Measurements from ENCODE around the gene TNS2.
A peak's percentile ranks its signal among the peaks of the same experiment; 100 is the strongest.

The TNS2 gene

GRCh38 chr12:53005986-53006809, 43.7 kb upstream of the TNS2 start, which contains the start of gene EIF4B (continued):
- TF ChIP-seq MZF1 (tag by site-specific recombination; IDR thresholded peaks at IDR 0.05; ENCODE audit: borderline replicate concordance) (0 out of 2 replicates have a peak, but pooled peaks have one; percentile 40), ZNF155 (tag by site-specific recombination; IDR thresholded peaks at IDR 0.05) (no peak), ZNF747 (tag by site-specific recombination; IDR thresholded peaks at IDR 0.05) (no peak), SP7 (tag by site-specific recombination; IDR thresholded peaks at IDR 0.05) (peak; percentile 82), ZFP3 (tag by site-specific recombination; IDR thresholded peaks at IDR 0.05; ENCODE audit: low read depth) (no peak), ZNF37A (tag by site-specific recombination; IDR thresholded peaks at IDR 0.05) (no peak), RBAK (tag by site-specific recombination; IDR thresholded peaks at IDR 0.05) (no peak), ZNF24 (tag by site-specific recombination; IDR thresholded peaks at IDR 0.05) (peak; percentile 87), ZNF112 (tag by site-specific recombination; IDR thresholded peaks at IDR 0.05) (no peak), PRDM2 (tag by site-specific recombination; IDR thresholded peaks at IDR 0.05; ENCODE audit: borderline replicate concordance) (no peak), ZNF544 (tag by site-specific recombination; IDR thresholded peaks at IDR 0.05) (no peak), ZNF510 (tag by site-specific recombination; IDR thresholded peaks at IDR 0.05; ENCODE audit: insufficient replicate concordance) (no peak), PBX3 (CRISPR knock-in tag; IDR thresholded peaks at IDR 0.05) (peak; percentile 34; the same call in 1 of the 2 replicates), ZNF624 (tag by site-specific recombination; IDR thresholded peaks at IDR 0.05) (no peak), FEZF1 (tag by site-specific recombination; IDR thresholded peaks at IDR 0.05) (no peak; the same call in 1 of the 2 replicates), ZNF530 (tag by site-specific recombination; IDR thresholded peaks at IDR 0.05; ENCODE audit: low read depth) (no peak), ZNF707 (tag by site-specific recombination; IDR thresholded peaks at IDR 0.05) (no peak), SCRT1 (tag by site-specific recombination; IDR thresholded peaks at IDR 0.05; ENCODE audit: borderline replicate concordance) (no peak), ZNF324 (tag by site-specific recombination; IDR thresholded peaks at IDR 0.05) (peak; percentile 94), REPIN1 (tag by site-specific recombination; IDR thresholded peaks at IDR 0.05; ENCODE audit: low read depth) (no peak), ZNF274 (IDR thresholded peaks at IDR 0.05; ENCODE audit: low read length) (no peak), ZNF274 (tag by site-specific recombination; IDR thresholded peaks at IDR 0.05; ENCODE audit: borderline replicate concordance) (no peak), ZIC2 (tag by site-specific recombination; IDR thresholded peaks at IDR 0.05) (no peak)
- TF ChIP-seq, protein P1, sequence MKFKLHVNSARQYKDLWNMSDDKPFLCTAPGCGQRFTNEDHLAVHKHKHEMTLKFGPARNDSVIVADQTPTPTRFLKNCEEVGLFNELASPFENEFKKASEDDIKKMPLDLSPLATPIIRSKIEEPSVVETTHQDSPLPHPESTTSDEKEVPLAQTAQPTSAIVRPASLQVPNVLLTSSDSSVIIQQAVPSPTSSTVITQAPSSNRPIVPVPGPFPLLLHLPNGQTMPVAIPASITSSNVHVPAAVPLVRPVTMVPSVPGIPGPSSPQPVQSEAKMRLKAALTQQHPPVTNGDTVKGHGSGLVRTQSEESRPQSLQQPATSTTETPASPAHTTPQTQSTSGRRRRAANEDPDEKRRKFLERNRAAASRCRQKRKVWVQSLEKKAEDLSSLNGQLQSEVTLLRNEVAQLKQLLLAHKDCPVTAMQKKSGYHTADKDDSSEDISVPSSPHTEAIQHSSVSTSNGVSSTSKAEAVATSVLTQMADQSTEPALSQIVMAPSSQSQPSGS (tag by site-specific recombination; IDR thresholded peaks at IDR 0.05; ENCODE audit: low read depth) = no peak
- TF ChIP-seq, protein P2, sequence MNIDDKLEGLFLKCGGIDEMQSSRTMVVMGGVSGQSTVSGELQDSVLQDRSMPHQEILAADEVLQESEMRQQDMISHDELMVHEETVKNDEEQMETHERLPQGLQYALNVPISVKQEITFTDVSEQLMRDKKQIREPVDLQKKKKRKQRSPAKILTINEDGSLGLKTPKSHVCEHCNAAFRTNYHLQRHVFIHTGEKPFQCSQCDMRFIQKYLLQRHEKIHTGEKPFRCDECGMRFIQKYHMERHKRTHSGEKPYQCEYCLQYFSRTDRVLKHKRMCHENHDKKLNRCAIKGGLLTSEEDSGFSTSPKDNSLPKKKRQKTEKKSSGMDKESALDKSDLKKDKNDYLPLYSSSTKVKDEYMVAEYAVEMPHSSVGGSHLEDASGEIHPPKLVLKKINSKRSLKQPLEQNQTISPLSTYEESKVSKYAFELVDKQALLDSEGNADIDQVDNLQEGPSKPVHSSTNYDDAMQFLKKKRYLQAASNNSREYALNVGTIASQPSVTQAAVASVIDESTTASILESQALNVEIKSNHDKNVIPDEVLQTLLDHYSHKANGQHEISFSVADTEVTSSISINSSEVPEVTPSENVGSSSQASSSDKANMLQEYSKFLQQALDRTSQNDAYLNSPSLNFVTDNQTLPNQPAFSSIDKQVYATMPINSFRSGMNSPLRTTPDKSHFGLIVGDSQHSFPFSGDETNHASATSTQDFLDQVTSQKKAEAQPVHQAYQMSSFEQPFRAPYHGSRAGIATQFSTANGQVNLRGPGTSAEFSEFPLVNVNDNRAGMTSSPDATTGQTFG (tag by site-specific recombination; IDR thresholded peaks at IDR 0.05; ENCODE audit: borderline replicate concordance) = no peak; the same call in 1 of the 2 replicates
- TF ChIP-seq, protein P3, sequence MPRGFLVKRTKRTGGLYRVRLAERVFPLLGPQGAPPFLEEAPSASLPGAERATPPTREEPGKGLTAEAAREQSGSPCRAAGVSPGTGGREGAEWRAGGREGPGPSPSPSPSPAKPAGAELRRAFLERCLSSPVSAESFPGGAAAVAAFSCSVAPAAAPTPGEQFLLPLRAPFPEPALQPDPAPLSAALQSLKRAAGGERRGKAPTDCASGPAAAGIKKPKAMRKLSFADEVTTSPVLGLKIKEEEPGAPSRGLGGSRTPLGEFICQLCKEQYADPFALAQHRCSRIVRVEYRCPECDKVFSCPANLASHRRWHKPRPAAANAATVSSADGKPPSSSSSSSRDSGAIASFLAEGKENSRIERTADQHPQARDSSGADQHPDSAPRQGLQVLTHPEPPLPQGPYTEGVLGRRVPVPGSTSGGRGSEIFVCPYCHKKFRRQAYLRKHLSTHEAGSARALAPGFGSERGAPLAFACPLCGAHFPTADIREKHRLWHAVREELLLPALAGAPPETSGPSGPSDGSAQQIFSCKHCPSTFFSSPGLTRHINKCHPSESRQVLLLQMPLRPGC (tag by site-specific recombination; IDR thresholded peaks at IDR 0.05) = peak; percentile 38
